ENCODE measurements around the gene NRXN2. TPM values are rescaled to one million over a fixed set of nuclear protein-coding genes. Genes with fewer than 3 reads are reported as not detected.
A peak's percentile ranks its signal among the peaks of the same experiment; 100 is the strongest.

Gene NRXN2
- total and polyA plus RNA-seq, 2 of the 13 experiments (the other 11 are each of a cell fraction or from before 2014, with no cell fraction given): not detected

DNA sequence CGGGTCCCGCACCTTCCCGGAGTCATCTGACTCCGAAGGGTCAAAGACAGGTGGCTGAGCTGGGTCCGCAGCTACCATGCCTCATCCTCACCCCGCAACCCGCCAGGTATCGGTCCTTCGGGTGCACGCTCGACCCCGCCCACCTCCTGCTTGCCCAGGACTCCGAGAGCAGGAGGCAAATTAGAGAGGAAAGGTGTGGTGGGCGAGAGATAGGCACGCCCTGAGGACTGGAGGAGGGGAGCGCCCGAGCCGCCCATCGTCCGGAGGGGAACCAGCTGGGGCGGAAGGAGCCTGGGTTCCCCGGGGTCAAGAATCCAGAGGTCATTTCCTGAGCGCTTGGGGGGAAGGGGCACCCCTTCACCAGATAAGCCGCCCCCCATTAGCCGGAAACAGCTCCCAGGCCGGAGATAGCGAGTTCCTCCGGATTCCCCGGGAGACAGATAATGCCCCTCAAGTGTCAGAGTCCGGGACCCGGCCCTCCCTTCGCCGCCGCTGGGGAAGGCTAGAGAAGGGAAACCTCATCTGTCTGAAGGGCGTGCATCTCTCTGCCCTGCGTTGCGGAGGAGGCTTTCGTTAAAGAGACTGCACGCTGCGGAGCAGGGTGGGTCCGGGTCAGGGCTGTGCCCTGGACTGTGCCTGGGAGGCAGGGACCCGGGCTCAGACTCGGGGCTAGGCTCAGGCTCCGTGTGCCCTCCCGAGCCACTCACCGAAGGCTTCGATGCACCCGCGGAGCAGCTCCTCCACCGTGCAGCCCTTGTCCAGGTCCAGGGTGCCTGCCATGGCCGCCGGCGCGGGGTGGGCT lies 19.3 kb upstream of the NRXN2 start (continued):
- TF ChIP-seq, protein P1, sequence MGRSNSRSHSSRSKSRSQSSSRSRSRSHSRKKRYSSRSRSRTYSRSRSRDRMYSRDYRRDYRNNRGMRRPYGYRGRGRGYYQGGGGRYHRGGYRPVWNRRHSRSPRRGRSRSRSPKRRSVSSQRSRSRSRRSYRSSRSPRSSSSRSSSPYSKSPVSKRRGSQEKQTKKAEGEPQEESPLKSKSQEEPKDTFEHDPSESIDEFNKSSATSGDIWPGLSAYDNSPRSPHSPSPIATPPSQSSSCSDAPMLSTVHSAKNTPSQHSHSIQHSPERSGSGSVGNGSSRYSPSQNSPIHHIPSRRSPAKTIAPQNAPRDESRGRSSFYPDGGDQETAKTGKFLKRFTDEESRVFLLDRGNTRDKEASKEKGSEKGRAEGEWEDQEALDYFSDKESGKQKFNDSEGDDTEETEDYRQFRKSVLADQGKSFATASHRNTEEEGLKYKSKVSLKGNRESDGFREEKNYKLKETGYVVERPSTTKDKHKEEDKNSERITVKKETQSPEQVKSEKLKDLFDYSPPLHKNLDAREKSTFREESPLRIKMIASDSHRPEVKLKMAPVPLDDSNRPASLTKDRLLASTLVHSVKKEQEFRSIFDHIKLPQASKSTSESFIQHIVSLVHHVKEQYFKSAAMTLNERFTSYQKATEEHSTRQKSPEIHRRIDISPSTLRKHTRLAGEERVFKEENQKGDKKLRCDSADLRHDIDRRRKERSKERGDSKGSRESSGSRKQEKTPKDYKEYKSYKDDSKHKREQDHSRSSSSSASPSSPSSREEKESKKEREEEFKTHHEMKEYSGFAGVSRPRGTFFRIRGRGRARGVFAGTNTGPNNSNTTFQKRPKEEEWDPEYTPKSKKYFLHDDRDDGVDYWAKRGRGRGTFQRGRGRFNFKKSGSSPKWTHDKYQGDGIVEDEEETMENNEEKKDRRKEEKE (IDR thresholded peaks at IDR 0.05): no peak
- TF ChIP-seq, protein P2, sequence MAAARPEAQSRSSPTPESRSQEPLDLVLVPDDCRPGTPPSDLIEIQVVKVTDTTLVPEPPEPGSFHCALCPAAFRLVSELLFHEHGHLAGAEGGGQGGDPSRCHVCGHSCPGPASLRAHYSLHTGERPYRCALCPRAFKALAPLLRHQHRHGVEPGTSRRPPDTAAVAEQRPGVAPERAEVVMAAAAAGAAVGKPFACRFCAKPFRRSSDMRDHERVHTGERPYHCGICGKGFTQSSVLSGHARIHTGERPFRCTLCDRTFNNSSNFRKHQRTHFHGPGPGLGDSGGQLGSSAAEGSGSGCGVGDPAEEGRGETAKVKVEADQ (CRISPR knock-in tag; IDR thresholded peaks at IDR 0.05; ENCODE audit: borderline replicate concordance): no peak
- TF ChIP-seq PHF21A (CRISPR knock-in tag; IDR thresholded peaks at IDR 0.05) (0 out of 2 replicates have a peak, but pooled peaks have one; percentile 18), ZNF782 (CRISPR knock-in tag; IDR thresholded peaks at IDR 0.05; ENCODE audit: borderline replicate concordance) (no peak), CEBPG (CRISPR knock-in tag; IDR thresholded peaks at IDR 0.05) (no peak), ZNF850 (CRISPR knock-in tag; conservative IDR thresholded peaks at IDR 0.05) (no peak), HNF4A (CRISPR knock-in tag; IDR thresholded peaks at IDR 0.05) (0 out of 2 replicates have a peak, but pooled peaks have one; percentile 9)
- TF ChIP-seq, protein P3, sequence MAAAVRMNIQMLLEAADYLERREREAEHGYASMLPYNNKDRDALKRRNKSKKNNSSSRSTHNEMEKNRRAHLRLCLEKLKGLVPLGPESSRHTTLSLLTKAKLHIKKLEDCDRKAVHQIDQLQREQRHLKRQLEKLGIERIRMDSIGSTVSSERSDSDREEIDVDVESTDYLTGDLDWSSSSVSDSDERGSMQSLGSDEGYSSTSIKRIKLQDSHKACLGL (CRISPR knock-in tag; IDR thresholded peaks at IDR 0.05): no peak
- TF ChIP-seq, protein P4, sequence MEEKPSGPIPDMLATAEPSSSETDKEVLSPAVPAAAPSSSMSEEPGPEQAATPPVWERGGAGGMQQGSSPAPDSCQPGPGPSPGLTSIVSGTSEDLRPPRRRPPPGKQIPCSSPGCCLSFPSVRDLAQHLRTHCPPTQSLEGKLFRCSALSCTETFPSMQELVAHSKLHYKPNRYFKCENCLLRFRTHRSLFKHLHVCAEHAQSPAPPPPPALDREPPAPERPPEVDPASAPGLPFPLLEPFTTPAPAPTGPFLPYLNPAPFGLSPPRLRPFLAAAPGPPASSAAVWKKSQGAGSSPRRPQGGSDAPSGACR (CRISPR knock-in tag; IDR thresholded peaks at IDR 0.05): 0 out of 2 replicates have a peak, but pooled peaks have one; percentile 50
- TF ChIP-seq, protein P5, sequence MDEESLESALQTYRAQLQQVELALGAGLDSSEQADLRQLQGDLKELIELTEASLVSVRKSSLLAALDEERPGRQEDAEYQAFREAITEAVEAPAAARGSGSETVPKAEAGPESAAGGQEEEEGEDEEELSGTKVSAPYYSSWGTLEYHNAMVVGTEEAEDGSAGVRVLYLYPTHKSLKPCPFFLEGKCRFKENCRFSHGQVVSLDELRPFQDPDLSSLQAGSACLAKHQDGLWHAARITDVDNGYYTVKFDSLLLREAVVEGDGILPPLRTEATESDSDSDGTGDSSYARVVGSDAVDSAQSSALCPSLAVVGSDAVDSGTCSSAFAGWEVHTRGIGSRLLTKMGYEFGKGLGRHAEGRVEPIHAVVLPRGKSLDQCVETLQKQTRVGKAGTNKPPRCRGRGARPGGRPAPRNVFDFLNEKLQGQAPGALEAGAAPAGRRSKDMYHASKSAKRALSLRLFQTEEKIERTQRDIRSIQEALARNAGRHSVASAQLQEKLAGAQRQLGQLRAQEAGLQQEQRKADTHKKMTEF (CRISPR knock-in tag; IDR thresholded peaks at IDR 0.05): no peak
- TF ChIP-seq, protein P6, sequence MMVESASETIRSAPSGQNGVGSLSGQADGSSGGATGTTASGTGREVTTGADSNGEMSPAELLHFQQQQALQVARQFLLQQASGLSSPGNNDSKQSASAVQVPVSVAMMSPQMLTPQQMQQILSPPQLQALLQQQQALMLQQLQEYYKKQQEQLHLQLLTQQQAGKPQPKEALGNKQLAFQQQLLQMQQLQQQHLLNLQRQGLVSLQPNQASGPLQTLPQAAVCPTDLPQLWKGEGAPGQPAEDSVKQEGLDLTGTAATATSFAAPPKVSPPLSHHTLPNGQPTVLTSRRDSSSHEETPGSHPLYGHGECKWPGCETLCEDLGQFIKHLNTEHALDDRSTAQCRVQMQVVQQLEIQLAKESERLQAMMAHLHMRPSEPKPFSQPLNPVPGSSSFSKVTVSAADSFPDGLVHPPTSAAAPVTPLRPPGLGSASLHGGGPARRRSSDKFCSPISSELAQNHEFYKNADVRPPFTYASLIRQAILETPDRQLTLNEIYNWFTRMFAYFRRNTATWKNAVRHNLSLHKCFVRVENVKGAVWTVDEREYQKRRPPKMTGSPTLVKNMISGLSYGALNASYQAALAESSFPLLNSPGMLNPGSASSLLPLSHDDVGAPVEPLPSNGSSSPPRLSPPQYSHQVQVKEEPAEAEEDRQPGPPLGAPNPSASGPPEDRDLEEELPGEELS (CRISPR knock-in tag; IDR thresholded peaks at IDR 0.05): 0 out of 2 replicates have a peak, but pooled peaks have one; percentile 7
- TF ChIP-seq, protein P7, sequence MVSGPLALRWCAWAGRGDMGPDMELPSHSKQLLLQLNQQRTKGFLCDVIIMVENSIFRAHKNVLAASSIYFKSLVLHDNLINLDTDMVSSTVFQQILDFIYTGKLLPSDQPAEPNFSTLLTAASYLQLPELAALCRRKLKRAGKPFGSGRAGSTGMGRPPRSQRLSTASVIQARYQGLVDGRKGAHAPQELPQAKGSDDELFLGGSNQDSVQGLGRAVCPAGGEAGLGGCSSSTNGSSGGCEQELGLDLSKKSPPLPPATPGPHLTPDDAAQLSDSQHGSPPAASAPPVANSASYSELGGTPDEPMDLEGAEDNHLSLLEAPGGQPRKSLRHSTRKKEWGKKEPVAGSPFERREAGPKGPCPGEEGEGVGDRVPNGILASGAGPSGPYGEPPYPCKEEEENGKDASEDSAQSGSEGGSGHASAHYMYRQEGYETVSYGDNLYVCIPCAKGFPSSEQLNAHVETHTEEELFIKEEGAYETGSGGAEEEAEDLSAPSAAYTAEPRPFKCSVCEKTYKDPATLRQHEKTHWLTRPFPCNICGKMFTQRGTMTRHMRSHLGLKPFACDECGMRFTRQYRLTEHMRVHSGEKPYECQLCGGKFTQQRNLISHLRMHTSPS (CRISPR knock-in tag; IDR thresholded peaks at IDR 0.05; ENCODE audit: low read depth): no peak
